ENCODE data around the gene SERPING1. TPM values are rescaled to one million over a fixed set of nuclear protein-coding genes. Genes with fewer than 3 reads are reported as not detected.

The SERPING1 gene
- total RNA-seq, 1 donor = 2.4 TPM

DNA sequence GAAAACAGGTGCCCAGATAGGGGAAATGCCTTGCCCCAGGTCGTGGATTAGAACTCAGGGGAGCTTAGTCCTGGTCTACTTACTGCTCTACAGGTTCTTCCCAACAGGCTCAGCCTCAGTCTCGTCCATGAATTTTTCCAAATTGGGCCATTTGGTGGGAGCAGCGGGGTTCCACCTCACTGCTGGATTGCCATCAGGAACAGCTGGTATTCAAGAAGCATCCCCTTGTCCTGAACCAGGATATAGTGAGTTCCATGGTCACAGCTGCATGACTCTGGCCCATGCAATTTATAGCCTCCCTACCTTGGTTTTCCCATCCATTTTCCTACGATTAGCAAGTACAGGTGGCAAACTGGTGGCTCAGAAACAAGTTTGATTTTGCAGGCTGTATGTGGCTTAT, 23.4 kb upstream of the SERPING1 start:
- Histone ChIP-seq H3K9me3 (ENCODE audit: low read depth, low read length) (no peaks in the 10 kb centered on the region), H3K4me1 (ENCODE audit: insufficient read depth, low read length) (peaks cover 18% of the 10 kb centered on the region), H3K4me3 (ENCODE audit: low read length) (no peak overlapping the region)

DNA sequence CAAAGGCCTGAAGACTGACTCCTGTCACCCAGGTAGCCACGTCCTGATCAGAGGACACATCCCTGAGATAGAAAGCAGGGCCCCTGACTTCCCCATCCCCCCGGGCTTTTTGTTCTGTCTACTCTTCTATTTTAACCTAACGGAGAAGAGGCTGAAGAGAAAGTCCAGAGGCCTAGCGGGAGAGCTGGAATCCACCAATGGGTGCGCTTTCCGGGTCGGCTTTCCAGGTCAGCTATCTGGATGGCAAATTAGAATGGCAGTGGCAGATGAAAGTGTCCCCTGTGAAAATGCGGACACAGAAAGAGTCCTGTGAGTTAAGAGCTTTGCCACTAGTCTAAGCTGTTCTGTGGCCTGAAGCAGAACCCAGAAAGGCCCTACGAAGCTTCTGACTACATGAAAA, 13.1 kb upstream of the SERPING1 start:
- Histone ChIP-seq H3K4me1 (ENCODE audit: insufficient read depth, low read length) (no peaks in the 10 kb centered on the region), H3K4me3 (ENCODE audit: low read length) (no peak overlapping the region), H3K9me3 (ENCODE audit: low read depth, low read length) (no peaks in the 10 kb centered on the region), H3K27me3 (ENCODE audit: insufficient read depth, low read length) (no peaks in the 10 kb centered on the region)

More for the DNA sequence above, 23.4 kb upstream of the SERPING1 start:
- H3K27me3 ChIP-seq (ENCODE audit: insufficient read depth, low read length) = no peaks in the 10 kb centered on the region

DNA sequence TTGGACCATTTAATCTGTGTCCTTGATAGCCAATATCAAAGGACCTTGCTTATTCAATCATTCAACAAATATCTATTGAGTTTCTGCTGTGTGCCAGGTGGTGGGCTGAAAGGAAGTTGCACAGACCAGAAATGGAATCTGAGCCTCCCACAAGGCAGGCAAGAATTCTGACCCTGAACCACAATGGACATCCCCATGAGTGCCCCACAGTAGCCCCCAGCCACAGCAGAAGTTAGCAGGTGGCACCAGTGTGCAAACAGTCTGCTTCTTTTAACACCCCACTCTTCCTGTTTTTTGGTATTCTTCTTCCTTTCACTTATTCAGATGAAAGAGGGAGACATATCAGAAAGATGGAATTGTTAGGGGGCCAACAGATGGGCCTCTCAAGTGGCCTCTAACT, 12.2 kb upstream of the SERPING1 start:
- Histone ChIP-seq H3K9me3 (ENCODE audit: low read depth, low read length) (no peaks in the 10 kb centered on the region), H3K27me3 (ENCODE audit: insufficient read depth, low read length) (no peaks in the 10 kb centered on the region), H3K4me1 (ENCODE audit: insufficient read depth, low read length) (no peaks in the 10 kb centered on the region), H3K4me3 (ENCODE audit: low read length) (no peak overlapping the region)

DNA sequence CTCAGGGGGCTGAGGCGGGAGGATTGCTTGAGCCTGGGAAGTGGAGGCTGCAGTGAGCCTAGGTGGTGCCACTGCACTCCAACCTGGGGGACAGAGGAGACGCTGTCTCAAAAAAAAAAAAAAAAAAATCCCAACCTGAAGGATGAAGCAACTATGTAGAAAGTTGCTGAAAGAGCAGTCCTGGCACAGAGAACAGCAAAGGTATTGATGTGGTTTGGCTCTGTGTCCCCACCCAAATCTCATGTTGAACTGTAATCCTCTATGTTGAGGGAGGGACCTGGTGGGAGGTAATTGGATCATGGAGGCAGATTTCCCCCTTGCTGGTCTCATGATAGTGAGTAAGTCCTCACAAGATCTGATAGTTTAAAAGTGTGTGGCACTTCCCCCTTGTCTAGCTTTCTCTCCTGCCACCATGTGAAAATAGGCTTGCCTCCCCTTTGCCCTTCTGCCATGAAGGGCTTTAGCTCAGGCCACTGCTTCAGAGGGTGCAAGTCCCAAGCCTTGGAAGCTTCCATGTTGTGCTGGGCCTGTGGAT, 10.7 kb upstream of the SERPING1 start:
- Histone ChIP-seq H3K9me3 (ENCODE audit: low read depth, low read length) (no peaks in the 10 kb centered on the region), H3K27me3 (ENCODE audit: insufficient read depth, low read length) (no peaks in the 10 kb centered on the region), H3K4me3 (ENCODE audit: low read length) (no peak overlapping the region), H3K4me1 (ENCODE audit: insufficient read depth, low read length) (no peaks in the 10 kb centered on the region)

DNA sequence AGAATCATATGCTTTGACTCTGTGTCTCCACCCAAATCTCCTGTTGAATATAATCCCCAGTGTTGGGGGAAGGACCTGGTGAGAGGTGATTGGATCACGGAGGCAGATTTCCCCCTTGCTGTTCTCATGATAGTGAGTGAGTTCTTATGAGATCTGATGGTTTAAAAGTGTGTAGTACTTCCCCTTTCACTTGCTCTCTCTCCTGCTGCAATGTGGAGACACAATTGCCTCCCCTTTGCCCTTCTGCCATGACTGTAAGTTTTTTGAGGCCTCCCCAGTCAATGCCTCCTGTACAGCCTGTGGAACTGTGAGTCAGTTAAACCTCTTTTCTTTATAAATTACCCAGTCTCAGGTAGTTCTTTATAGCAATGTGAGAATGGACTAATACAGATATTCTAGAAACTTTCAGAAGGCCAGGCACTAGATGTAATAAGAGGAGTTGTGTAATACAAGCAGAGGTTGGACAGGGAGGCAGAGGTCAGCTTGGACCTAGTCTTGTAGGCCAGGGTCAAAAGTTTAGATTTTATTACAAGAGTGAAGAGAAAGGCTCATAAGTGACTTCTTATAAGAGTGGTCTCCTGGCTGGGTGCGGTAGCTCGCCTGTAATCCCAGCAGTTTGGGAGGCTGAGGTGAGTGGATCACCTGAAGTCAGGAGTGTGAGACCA, 9.3 kb upstream of the SERPING1 start:
- Histone ChIP-seq H3K27me3 (ENCODE audit: insufficient read depth, low read length) (no peaks in the 10 kb centered on the region), H3K9me3 (ENCODE audit: low read depth, low read length) (no peaks in the 10 kb centered on the region), H3K4me3 (ENCODE audit: low read length) (no peak overlapping the region), H3K4me1 (ENCODE audit: insufficient read depth, low read length) (no peaks in the 10 kb centered on the region)

DNA sequence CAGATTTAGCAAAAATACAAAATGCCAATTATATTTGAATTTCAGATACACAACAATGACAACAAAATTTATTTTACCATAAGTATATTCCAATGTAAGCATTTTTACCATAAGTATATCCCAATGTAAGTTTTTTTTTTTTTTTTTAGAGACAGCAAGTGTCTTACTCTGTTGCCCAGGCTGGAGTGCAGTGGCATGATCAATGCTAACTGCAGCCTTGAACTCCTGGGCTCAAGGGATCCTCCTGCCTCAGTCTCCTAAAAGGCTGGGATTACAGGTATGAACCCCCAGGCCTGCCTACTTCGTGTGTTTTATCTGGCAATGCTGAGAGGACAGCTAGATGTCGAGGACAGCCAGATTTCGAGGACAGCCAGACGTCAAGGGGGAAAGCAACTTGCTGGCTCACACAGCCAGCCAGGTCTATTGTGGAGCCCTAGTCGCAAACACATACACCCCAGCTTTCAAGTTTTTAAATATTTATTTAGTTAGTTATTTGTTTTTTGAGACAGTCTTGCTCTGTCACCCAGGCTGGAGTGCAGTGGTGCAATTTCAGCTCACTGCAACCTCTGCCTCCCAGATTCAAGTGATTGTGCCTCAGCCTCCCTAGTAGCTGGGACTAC, 1.1 kb upstream of the SERPING1 start:
- Histone ChIP-seq H3K4me3 (ENCODE audit: low read length) (no peak overlapping the region), H3K27me3 (ENCODE audit: insufficient read depth, low read length) (peaks cover 4% of the 10 kb centered on the region), H3K4me1 (ENCODE audit: insufficient read depth, low read length) (peaks cover 14% of the 10 kb centered on the region), H3K9me3 (ENCODE audit: low read depth, low read length) (no peaks in the 10 kb centered on the region)

DNA sequence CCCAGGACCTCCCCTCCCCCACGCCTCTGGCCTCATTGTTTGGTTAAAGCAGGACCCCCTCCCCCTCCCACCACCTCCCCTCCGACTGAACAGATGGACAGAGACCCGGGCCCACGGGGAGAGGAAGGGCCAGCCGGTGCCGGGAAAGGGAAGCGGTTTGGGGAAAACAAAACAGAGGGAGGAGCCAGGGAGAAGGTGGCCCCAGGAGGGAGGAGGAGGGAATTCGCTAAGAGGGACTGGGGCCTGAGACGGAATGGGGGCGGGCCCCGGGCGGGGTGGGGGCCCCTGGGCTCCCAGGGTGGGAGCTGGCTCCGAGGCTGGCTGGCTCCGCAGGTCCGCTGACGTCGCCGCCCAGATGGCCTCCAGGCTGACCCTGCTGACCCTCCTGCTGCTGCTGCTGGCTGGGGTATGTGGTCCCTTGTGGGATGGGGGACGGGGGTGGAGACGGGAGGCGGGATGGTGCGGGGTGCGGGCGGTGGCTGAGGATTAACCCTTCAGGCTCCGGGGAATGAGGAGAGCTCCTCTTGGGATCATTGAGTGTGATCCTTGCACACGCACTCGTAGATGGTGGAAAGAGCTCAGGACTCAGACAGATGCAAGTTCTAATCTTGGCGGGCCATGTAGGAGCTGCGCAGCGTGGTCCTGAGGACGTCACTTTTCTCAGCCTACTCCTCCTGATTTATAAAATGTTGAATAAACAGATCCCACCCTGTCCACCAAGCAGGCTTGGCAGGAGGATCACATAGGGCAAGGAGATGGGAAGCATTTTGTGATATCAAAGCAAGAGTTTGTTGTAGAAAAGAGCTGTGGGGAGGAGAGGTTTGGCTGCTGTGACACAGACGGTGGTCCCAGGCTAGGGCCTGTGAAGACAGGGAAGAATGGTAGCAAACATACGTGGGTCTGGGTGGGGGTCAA, 688 bp downstream of the SERPING1 start:
- Histone ChIP-seq H3K27me3 (ENCODE audit: insufficient read depth, low read length) (peaks cover 4% of the 10 kb centered on the region), H3K4me3 (ENCODE audit: low read length) (peak overlapping the region; percentile 24), H3K4me1 (ENCODE audit: insufficient read depth, low read length) (peaks cover 14% of the 10 kb centered on the region), H3K9me3 (ENCODE audit: low read depth, low read length) (no peaks in the 10 kb centered on the region)

DNA sequence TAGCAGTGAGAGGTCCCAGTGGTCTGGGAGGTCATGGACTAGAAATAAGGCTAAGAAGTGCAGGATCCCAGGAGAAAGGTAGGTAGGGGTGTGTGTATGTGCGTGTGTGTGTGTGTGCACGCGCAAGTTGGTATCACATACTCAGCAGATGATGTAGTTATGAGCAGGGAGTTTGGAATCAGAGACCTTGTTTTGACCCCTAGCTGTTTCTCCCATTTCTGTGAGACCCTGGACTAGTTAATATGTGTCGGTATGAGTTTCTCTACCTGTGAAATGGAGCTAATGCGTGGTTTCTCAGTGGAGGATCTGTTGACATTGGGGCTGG, 1.3 kb downstream of the SERPING1 start:
- Histone ChIP-seq H3K27me3 (ENCODE audit: insufficient read depth, low read length) (peaks cover 4% of the 10 kb centered on the region), H3K4me3 (ENCODE audit: low read length) (peak overlapping the region; percentile 24), H3K9me3 (ENCODE audit: low read depth, low read length) (no peaks in the 10 kb centered on the region)

DNA sequence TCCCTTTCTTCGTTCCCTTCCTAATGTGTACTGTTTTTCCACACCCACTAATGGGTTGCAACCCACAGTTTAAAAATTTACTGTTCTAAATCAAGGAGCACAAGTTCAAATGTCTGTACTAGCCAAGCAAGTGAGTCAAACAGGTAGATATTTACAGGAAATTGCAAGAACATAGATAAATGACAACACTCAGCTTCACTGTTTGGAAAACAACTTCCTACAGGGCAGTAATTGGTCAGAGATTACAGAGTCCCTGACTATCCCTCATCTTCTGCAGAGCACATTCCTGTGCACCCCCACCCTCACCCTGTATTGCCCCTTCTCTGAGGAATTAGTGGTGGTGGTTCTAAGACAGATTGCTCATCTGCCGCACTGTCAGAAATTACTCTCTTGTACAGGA, 1.9 kb downstream of the SERPING1 start:
- no peaks in the 10 kb centered on the region for H3K9me3 ChIP-seq (ENCODE audit: low read depth, low read length)
- peaks cover 15% of the 10 kb centered on the region for H3K4me1 ChIP-seq (ENCODE audit: insufficient read depth, low read length)
- no peak overlapping the region for H3K4me3 ChIP-seq (ENCODE audit: low read length)
- H3K27me3 ChIP-seq (ENCODE audit: insufficient read depth, low read length) = peaks cover 4% of the 10 kb centered on the region

More for the DNA sequence above, 1.3 kb downstream of the SERPING1 start:
- peaks cover 14% of the 10 kb centered on the region for H3K4me1 ChIP-seq (ENCODE audit: insufficient read depth, low read length)

DNA sequence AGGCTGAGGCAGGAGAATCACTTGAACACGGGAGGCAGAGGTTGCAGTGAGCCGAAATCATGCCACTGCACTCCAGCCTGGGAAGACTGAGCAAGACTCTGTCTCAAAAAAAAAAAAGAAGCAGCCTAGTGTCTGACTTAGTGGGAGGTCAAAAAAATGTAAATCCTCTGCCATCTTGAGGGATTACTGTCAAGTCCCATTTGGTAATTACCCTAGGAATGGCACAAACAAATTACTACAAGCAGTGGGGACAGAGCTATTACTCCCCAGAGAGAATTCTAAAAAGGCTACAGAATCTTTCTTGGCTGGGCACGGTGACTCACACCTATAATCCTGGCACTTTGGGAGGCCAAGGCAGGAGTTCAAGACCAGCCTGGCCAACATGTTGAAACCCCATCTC, 3.8 kb downstream of the SERPING1 start:
- Histone ChIP-seq H3K4me1 (ENCODE audit: insufficient read depth, low read length) (peaks cover 19% of the 10 kb centered on the region), H3K4me3 (ENCODE audit: low read length) (no peak overlapping the region), H3K27me3 (ENCODE audit: insufficient read depth, low read length) (peaks cover 4% of the 10 kb centered on the region), H3K9me3 (ENCODE audit: low read depth, low read length) (no peaks in the 10 kb centered on the region)

DNA sequence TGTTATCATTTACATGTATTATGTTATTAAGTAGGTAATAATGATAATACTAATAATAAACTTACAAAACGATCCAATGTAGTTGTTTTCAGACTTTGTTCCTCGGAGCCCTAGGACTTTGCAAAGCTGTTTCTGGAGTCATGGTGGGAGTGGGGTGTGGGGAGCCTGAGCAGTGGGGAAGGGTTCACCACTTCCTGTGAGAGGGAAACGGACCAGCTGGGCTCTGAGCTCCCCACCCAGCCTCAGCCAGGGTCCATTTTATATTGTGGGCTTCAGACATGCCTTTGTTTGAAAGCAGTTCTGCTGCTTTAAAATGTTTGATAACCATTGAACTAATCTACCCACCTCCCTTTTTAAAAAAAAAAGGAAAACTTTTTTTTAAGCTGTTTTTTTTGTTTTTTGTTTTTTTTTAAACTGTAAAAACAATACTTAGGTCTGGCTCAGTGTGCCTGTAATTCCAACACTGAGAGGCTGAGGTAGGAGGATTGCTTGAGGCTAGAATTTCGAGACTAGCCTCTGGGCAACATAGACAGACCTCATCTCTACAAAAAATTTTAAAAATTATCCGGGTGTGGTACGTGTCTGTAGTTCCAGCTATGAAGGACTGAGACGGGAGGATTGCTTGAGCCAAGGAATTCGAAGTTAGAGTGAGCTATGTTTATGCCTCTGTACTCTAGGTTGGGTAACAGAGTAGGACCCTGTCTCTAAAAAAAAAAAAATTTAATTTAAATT, 7.0 kb downstream of the SERPING1 start:
- Histone ChIP-seq H3K4me3 (ENCODE audit: low read length) (no peak overlapping the region), H3K27me3 (ENCODE audit: insufficient read depth, low read length) (no peaks in the 10 kb centered on the region), H3K9me3 (ENCODE audit: low read depth, low read length) (no peaks in the 10 kb centered on the region), H3K4me1 (ENCODE audit: insufficient read depth, low read length) (peaks cover 7% of the 10 kb centered on the region)

DNA sequence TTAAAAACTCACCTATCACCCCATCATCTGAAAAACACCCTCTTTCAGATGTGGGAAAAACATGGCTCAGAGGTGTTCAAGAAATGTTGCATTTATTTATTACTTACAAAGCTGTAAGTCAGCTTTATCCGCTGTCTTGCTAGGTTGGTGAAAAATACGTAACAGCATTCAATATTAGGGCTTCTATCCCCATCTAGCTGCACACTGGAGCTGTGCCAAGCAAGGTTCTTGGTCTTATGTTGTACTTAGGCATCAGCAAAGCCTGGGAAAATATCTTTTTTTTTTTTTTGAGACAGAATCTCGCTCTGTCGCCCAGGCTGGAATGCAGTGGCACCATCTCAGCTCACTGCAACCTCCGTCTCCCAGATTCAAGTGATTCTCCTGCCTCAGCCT, 7.5 kb downstream of the SERPING1 start:
- Histone ChIP-seq H3K27me3 (ENCODE audit: insufficient read depth, low read length) (no peaks in the 10 kb centered on the region), H3K4me3 (ENCODE audit: low read length) (no peak overlapping the region), H3K9me3 (ENCODE audit: low read depth, low read length) (no peaks in the 10 kb centered on the region), H3K4me1 (ENCODE audit: insufficient read depth, low read length) (peaks cover 5% of the 10 kb centered on the region)

DNA sequence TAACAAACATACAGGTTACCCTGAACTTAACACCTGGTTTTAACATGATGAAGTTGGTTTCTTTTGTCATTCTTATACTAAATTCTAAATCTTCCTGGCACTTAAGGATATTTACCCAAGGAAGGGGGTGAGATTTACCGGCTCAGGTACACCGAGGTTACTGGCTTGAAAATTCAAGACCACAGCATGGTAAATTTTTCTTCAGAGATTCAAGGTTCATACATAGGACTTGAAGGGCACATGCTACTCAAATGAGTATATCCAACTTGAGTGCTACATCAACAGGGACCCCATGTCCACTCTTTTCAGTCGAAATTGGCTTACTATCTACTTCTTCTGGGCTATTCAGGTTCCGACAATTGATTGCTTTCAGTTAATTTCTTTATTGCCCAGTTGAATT, 12.7 kb downstream of the SERPING1 start:
- H3K27me3 ChIP-seq (ENCODE audit: insufficient read depth, low read length) = no peaks in the 10 kb centered on the region
- H3K4me1 ChIP-seq (ENCODE audit: insufficient read depth, low read length) = no peaks in the 10 kb centered on the region
- no peaks in the 10 kb centered on the region for H3K9me3 ChIP-seq (ENCODE audit: low read depth, low read length)
- no peak overlapping the region for H3K4me3 ChIP-seq (ENCODE audit: low read length)

DNA sequence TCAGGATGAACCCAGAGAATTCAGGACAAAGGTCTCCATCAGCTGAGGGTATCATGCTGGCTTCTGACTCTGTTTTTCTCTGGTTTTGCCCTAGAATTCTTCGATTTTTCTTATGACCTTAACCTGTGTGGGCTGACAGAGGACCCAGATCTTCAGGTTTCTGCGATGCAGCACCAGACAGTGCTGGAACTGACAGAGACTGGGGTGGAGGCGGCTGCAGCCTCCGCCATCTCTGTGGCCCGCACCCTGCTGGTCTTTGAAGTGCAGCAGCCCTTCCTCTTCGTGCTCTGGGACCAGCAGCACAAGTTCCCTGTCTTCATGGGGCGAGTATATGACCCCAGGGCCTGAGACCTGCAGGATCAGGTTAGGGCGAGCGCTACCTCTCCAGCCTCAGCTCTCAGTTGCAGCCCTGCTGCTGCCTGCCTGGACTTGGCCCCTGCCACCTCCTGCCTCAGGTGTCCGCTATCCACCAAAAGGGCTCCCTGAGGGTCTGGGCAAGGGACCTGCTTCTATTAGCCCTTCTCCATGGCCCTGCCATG, 16.8 kb downstream of the SERPING1 start:
- Histone ChIP-seq H3K4me3 (ENCODE audit: low read length) (no peak overlapping the region), H3K27me3 (ENCODE audit: insufficient read depth, low read length) (no peaks in the 10 kb centered on the region), H3K9me3 (ENCODE audit: low read depth, low read length) (peaks cover 1% of the 10 kb centered on the region), H3K4me1 (ENCODE audit: insufficient read depth, low read length) (no peaks in the 10 kb centered on the region)

Measured in mononuclear cell (primary cell).